Measurements from ENCODE around the gene AMPH.

DNA sequence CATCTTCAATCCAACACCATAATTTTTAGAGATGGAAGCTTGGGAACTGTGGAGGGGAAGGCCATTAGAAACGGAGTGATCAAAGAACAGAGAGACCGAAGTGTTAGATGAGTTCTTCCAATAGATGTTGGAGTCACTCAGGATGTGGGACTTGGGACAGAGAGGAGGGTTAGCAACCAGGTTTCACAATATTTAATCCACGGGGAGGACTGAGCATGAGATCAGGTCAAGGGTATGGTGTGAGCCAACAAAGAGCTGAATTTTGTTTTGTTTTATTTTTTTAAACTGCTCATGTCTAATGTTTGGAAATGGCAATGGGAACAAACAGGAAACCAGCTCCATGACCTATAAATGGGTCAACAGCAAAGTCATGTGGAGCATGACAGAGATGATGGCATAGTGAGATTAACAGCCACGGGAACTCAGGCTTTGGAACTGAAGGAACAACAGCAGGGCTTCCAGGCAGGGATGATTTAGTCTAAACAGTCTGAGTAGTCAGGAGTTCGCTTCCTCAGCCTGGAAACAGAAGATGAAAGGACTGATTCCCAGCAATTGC is 38.9 kb upstream of the AMPH start:
- no peak for TF ChIP-seq POLR2A (IDR thresholded peaks at IDR 0.05; ENCODE audit: low read depth, low read length)
- TF ChIP-seq CHD1 (IDR thresholded peaks at IDR 0.05; ENCODE audit: low read depth, low read length): no peak
- no peak for TF ChIP-seq RAD21 (IDR thresholded peaks at IDR 0.05; ENCODE audit: low read length)
